HG03066 (cell line): ENCODE data around the gene TCP11L2.
"Not testable (repeated sequence)": the region's sequence is repeated elsewhere in the genome, so short reads cannot be mapped to it uniquely, and the experiment has no call there.

Source experiments
- ATAC-seq: cut with Tn5 transposase; IDR thresholded peaks from one replicate; pipeline ENCODE4 v1.9.1; 2021; ENCODE audit warnings: low read depth; ENCODE audit not compliant: unreplicated experiment

Gene TCP11L2

DNA sequence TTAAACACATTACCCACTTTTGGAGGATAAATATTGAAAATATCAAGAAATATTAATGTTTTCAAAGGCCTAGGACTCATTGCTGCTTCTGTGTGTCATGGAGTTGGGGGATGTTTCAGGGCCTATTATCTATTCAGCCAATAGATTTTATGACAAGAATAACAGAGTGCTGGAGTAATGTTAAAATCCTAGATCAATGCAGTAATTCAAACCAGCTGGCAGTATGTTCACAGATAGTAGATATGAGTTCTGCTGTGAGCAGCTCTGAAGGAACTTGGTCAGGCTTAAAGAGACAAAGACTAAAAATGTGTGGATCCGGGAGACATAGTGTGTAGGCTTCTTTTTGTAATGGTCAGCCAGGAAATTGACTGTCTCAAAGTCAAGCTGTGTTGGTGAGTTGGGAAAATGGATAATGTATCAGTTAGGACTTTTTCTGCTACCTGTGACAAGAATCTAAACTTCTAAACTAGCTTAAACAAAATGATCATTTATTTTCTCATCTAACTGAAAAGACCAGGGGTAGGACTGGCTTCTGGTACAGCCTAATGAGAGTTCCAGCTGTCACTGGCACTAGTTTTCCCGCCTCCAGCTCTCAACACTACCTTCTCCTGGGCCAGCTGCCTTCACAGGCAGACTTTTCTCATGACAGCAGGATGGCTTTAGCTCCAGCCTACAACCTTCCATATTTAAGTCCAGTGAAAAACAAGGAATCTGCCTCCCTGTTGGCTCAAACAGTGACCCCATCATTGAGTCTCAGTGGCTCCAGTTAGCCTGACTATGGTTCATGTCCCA lies 38.7 kb downstream of the TCP11L2 start:
- ATAC-seq: no peak

DNA sequence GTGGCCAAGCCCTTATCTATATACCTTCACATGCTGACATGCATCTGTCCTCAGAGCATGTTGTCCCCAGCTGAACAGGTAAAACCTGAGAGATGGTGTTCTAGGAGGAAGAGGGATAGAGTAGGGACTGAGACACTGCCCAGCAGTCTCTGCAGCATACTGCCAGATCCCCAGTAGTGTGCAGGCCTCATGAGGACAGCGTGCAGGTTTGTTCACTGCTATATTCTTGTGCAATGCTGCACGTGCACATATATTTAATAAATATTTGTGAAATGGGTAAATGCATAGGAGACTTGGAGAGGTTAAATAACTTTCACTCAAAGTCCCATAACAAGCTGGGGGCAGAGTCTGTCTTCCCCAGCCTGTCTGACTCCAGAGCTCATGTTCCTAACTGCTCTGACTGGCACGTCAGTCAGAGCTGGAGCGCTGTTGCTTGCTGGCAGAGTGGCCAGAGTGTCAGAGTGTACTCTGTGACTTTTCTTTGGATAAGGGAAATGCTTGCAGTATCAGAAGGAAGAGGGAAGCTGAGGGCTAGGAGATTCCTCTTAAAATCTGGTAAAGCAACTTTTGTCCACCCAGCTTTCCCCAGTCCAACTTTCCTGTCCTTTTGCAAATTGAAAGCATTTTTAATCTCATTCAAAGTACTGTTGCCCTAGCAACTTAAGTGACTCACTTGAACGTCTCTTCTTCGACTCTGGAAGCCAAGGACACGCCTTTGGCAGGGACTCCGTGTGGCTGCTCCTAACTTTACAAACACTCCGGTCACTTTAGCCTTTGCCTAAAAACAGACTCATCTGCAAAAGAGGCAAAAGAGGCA lies 40.1 kb downstream of the TCP11L2 start:
- ATAC-seq: no peak

DNA sequence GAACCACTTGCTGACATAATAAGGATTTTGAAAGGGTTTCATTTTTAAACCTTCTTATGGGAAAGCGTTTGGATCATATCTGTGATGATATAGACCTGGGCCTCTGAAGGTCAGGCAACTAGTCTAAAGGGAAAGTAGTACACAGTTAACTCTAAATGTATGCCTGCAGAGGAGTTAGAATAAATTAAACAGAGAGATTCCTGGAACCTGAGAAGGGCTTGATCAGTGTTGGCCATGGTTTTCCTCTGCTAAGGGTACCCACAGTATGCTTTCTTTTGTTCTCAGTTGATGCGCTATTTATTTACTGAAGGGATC lies 40.6 kb downstream of the TCP11L2 start:
- no peak for ATAC-seq

DNA sequence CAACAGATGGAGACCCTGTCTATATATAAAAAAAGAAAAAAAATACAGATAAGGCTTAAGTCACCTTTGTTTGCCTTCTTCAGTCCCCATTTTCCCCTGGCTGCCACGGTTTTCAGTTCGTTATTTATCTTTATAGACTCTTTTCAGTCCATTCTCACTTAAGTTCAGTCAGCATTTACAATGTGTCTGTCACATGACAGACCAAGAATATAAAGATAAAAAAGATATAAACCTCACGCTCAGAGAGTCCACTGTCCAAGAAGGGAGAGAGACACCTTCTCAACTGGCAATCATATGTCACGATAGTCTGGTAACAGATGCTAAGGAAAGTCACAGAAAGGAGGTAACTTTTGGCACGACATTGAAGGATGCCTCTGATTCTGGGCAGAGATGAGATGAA lies 41.6 kb downstream of the TCP11L2 start:
- ATAC-seq: no peak

DNA sequence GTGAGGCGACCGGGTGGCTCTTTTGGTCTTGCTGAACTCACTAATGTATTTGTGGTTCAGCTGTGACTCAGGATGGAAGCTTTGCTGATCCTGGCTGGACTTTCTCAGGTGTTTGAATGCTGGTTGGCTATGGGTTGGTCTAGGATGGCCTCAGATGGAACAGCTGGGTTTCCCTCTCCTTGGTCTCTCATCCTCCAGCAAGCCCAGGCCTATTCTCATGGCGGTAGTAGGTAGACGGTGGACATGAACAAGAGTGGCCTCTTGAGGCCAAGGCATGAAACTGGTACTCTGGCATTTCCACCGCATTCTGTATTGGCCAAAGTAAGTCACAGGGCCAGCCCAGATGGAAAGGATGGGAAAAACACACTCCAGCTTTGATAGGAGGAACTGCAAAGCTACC lies 43.2 kb downstream of the TCP11L2 start:
- ATAC-seq: no peak

DNA sequence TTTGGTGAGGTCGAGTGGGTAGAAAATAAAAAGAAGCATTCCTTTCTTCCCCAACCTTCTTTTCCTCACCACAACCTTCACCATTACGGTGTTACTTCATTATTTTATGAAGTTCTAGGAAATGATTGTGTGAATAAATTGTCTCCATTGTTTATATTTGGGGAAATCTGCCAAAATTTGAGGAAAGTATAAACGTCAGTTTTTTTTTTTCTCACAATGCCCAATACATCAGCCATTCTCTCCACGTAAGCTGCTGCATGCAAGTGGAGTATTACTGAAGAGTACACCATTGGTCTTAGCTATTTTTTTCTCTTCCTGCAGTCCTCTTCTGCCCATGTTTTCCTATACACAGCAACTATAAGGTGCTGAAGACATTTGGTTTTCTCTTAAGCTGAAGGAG lies 45.9 kb downstream of the TCP11L2 start:
- no peak for ATAC-seq

DNA sequence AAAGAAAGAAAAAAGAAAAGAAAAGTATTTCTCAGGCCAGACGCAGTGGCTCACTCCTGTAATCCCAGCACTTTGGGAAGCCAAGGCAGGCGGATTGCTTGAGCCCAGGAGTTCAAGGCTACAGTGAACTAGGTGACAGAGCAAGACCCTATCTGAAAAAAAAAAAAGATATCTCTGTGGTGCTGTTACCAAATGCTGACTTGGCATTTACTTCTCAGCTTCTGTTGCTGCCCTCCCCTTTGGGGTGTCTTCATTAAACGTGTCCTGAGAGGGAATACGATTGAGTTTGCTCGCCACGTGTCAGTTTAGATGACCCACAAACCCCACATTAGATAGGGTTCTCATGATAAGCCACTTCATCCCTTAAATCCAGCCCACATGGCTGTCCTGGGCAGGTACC lies 50.6 kb downstream of the TCP11L2 start:
- ATAC-seq: no peak

DNA sequence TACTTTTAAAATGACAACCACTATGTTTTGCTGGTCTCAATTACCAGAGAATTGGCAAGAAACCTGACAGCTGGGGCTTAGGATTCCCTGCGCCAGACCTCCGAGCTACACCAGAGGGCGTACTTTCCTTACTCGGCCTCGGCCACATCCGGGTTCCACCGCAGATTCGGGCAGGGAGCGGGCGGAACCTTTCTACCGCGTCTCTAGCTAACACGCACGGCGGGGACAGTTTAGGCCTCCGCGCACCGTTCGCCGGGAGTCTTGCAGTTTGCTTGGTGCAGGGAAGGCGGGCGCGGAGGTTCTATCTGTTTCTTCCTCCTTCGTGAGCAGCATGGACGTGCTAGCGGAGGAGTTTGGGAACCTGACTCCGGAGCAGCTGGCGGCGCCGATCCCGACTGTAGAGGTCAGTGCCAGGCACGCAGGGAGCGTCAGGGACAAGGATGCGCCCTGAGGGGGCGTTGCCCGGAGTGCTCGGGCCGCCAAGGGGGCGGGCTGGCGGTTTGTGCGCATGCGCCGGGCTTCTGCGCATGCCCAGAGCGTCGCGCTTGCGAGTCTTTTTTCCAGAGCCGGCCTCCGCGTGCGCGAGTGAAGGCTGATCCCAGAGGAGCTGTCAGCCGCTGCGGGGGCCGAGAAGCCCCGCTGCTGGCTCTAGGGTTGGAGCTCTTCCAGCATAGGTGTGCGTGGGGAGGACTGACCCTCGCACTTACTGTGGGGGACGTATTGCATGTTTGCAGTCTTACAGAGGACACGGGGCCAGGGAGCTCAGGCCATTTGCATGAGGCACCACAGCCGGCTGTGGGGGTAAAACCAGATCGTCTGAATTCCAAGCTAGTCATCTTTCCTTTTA lies 55.2 kb downstream of the TCP11L2 start, which contains the start of gene POLR3B:
TSS of gene POLR3B (plus strand) at position 200 of the 847 bp plus-strand sequence. CDS start at position 332, 132 bp downstream.
- peak; percentile 84 for ATAC-seq

DNA sequence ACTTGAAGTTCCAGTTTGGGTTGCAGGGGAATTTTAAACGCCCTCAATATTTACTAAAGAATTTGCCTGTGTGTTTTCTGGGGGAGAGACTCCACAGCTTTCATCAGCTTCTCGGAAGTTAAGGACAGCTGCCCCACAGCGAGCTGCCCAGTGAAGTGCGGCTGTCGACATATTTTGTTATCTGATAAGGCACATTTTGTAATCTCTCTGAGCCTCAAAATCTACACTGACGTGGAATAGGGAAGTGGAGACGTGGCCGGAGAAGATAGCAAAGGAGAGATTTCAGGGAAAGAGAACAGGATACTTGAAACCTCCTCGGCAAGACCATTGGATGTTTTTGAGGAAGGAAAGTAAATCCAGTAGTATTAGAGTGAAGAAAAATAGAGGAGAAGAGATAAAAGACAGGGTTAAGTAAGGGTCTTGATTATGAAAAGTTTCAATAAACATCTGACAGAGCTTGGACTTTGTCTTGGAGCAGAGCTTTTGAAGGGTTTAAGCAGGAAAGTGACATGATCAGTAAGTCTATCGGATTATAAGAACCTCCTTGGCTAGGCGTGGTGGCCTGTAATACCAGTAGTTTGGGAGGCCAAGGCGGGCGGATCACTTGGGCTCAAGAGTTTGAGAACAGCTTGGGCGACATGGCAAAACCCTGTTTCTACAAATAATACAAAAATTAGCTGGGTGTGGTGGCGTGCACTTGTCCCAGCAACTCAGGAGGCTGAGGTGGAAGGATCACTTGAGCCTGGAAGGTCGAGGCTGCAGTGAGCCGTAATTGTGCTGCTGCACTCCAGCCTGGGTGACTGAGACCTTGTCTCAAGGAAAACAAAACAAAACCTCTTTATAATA lies 56.1 kb downstream of the TCP11L2 start:
- peak; percentile 7 for ATAC-seq

DNA sequence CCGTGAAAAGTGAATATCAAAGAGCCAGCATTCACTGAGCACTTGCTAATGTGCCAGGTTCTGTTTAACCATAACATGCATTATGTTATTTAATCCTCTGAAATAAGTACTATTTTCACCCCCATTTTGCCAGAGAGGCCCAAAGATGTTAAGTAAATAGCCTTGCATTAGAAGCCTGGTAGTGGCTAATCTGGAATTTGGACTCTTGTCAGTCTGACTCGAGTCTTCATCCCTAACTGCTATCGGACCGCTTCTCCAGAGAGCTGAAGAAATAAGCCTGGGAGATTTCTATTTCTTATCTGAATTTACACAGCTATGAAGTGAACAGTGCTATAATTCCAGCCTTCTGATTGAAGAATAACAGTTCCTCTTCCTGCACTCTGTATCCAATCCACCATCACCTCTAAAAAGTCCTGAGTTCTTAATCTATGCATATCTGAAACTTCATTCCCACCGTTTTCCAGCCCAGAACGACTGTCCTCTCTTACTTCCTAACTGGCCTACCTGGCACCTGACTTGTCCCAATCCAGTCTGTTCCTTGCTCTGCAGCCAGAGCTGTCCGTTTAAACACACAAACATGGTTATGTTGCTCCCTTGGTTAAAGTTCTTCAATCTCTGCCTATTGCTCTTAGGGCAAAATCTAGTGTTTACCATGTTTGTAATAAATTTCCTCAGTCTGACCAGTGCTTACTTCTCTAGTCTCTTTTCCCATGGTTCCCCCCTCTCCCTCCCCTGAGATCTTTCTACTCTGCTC lies 57.3 kb downstream of the TCP11L2 start:
- no peak for ATAC-seq

DNA sequence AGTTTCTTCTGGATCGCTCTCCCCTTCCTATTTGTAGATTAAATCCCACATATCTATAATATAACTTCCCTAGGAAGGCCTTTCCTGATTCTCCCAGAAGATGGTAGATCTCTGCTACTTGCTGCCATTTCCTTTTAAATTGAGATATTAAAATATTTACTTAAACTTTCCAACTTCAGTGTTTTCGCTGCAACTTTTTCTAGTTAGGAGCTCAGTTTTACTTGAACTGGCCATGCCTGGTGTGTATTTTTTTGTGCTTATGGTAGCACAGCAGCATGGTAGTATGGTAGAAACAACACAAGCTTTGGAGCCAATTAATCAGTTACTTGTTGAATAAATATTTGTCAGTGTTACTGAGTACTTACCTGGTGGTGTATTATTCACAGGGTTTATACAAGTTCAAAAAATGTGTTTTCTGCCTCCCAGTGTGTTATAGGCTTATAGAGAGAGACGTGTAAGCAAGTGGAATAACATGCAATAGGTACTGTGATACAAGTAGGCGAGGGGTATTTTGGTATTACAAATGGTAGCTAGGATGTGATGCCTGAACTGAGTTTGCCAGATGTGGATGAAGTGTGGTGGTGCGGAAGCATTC lies 58.0 kb downstream of the TCP11L2 start:
- ATAC-seq: no peak

DNA sequence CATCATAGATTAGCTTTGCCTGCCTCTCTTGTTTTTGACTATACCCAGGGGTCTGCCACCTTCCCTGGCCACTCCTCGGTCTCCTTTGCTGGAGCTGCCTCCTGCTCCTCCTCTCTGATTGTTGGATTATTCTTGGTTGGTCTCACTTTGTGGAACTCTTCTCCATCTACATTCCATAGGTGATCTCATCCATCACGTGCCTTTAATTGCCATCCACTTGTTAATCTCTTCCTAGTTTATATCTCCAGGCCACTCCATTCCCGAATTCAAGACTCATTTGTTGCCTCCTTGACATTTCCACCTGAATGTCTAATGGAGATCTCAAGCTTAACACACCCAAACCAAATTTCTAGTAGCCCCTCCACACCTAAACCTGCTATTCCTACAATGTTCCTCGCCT lies 60.4 kb downstream of the TCP11L2 start:
- ATAC-seq: no peak

DNA sequence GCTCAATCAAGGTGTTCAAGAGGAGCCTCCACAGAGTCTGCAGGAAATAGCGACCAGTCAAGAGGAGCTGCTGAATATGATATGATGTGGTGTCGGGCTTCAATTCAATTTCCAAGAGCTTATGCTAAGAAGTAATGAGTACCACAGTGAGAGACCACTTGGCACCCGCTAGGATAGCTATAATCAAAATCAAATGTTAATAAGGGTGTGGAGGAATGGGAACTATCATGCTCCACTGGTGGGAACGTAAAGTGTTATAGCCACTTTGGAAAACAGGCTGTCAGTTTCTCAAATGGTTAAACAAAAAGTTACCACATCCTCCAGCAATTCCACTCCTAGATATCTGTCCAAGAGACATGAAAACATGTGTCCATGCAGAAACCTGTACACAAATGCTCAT lies 61.7 kb downstream of the TCP11L2 start:
- no peak for ATAC-seq

DNA sequence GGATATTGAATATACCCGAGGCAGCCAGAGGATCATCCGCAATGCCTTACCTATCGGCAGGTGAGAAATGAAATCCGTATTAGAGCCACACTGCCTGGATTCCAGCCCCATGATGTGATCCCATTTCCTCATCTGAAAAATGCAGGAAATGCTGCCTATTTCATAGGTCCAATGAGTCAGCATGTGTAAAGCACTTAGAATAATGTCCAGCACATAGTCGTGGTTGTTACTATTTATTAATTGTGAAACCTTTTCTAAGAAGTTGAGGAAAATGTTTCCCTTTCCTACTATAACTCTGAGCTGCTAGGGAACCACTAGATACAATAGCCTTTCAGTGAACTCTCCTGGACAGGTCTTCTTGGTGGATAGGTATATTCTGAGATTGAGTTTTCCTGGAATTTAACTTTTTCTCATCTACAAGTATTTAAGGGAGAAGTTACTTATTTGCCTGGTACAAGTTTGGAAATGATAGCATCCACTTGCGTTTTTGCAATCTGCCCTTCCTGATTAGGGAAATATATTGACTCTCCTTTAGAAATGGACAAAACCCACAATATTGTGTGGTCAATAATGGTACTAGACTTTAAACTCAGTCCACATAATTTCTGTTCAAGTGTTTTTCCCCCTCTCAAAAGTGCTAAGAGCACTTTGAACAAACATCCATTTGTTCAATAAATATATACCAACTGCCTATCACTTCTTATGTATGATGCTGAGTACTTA lies 67.3 kb downstream of the TCP11L2 start:
- ATAC-seq: no peak

DNA sequence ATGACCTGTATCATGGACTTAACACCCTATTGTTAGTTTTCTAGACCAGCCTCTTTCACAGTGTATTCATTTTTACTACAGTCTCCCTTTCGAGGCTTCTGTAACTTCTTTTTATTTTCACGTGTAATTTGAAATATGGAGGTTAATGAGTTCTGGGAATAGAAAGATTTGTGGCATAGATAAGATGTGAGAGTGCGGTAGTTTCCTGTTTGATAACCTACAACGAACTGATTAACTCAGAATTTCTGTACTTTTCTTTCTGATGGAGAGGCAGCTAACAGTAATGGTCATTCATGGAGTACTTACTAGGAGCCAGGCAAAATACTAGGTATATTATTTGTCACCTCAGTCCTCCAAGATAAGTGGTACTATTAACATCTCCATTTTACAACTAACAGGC lies 76.3 kb downstream of the TCP11L2 start:
- no peak for ATAC-seq

DNA sequence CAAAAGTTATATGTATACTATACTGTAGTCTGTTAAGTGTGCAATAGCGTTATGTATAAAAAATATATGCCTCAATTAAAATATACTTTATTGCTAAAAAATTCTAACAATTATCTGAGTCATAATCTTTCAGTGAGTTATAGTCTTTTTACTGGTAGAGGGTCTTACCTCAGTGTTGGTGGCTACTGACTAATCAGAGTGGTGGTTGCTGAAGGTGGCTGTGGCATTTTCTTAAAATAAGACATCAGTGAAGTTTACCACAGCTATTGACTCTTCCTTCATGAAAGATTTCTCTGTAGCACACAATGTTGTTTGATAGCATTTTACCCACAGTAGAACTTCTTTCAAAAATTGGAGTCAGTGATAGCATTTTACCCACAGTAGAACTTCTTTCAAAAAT lies 78.4 kb downstream of the TCP11L2 start:
- ATAC-seq: no peak

DNA sequence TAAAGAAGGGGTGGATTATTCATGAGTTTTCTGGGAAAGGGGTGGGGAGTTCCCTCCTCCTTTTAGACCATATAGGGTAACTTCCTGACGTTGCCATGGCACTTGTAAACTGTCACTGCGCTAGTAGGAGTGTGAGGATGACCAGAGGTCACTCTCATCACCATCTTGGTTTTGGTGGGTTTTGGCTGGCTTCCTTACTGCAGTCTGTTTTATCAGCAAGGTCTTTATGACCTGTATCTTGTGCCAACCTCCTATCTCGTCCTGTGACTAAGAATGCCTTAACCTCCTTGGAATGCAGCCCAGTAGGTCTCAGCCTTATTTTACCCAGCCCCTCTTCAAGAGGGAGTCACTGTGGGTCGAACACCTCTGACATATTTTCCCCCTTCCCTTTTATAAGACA lies 79.3 kb downstream of the TCP11L2 start:
- not testable (repeated sequence) for ATAC-seq

DNA sequence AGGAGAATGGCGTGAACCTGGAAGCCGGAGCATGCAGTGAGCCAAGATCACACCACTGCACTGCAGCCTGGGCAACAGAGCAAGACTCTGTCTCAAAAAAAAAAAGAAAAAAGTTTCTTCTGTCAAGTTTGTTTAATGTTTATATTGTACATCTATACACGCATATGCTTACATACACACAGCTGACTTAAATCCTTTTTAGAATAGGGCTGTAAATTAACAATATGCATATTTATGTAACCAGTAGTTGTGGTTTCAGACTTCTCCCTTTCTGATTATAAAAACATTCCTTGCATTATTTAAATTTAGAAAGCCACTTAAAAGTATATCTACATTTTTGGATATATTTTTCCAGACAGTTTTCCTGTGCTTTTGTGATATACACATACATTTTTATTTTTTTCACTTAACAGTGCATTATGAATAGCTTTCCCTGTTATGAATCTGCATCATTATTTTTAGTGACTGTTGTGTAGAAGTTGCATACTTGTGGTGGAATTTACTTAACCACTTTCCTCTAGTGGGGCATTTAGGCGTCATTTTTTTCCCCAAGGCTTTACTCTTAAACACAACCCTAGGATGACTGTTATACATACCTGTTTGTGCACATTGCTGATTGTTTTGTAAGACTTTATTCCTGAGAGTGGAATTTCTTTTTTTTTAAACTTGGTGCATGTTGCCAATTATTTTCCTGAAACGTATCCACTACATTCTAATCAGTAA lies 84.4 kb downstream of the TCP11L2 start:
- no peak for ATAC-seq
